CD4-positive, alpha-beta memory T cell (primary cell): ENCODE measurements around the gene TMEM203. TPM values are rescaled to one million over a fixed set of nuclear protein-coding genes. Genes with fewer than 3 reads are reported as not detected.
A peak's percentile ranks its signal among the peaks of the same experiment; 100 is the strongest.

Experiments
- CTCF ChIA-PET: fragments of 350-600 bp; sonication (Branson Sonifier 250); formaldehyde crosslinking; loops from one replicate; lab custom pipeline; 2021; ENCODE audit warnings: inconsistent platforms; ENCODE audit not compliant: partially characterized antibody; lab: Charles Lee
- POLR2A ChIA-PET: fragments of 350-600 bp; sonication (Branson Sonifier 250); formaldehyde crosslinking; loops from one replicate; lab custom pipeline; 2021; ENCODE audit not compliant: partially characterized antibody; lab: Charles Lee
- DNase-seq, 5 donors: peaks; one replicate each; pipeline versions ENCODE4 v3.0.0 to v3.0.0-alpha.2; 2020 to 2022; ENCODE audit warnings: mixed read lengths in 1 of 5
- H3K27ac ChIP-seq: one replicate; pipeline ENCODE4 v1.7.0; 2013; ENCODE audit warnings: low read depth, low read length
- H3K27me3 ChIP-seq: 2 replicates; pipeline ENCODE4 v1.7.0; 2013; ENCODE audit warnings: mild to moderate bottlenecking, low read length, moderate library complexity; ENCODE audit not compliant: insufficient read depth
- H3K36me3 ChIP-seq: 2 replicates; pipeline ENCODE4 v1.7.0; 2013; ENCODE audit warnings: mild to moderate bottlenecking, low read length, moderate library complexity; ENCODE audit not compliant: insufficient read depth
- H3K4me1 ChIP-seq: 2 replicates; pipeline ENCODE4 v1.7.0; 2013; ENCODE audit warnings: mild to moderate bottlenecking, low read length, moderate library complexity; ENCODE audit not compliant: insufficient read depth
- H3K4me3 ChIP-seq, 2 donors: one replicate each; pipeline ENCODE4 v1.7.0; 2013; ENCODE audit warnings: low read length in 2 of 2, mild to moderate bottlenecking in 1 of 2
- H3K9me3 ChIP-seq, 2 donors: one replicate each; pipeline ENCODE4 v1.7.0; 2013; ENCODE audit warnings: low read length in 2 of 2, control low read depth in 1 of 2; ENCODE audit not compliant: control insufficient read depth in 1 of 2
- H3K27ac Mint-ChIP-seq, 7 donors: one replicate each; pipeline ENCODE4 v1.8.0; 2020 to 2021; ENCODE audit warnings: mixed read lengths in 7 of 7, mild to moderate bottlenecking in 6 of 7, inconsistent platforms in 3 of 7, moderate library complexity in 3 of 7
- H3K27me3 Mint-ChIP-seq, 2 donors: one replicate each; pipeline ENCODE4 v1.8.0; 2020 to 2021; ENCODE audit warnings: mixed read lengths in 2 of 2
- H3K36me3 Mint-ChIP-seq, 2 donors: one replicate each; pipeline ENCODE4 v1.8.0; 2020 to 2021; ENCODE audit warnings: mixed read lengths in 2 of 2, inconsistent platforms in 1 of 2, mild to moderate bottlenecking in 1 of 2
- H3K4me1 Mint-ChIP-seq, 4 donors: one replicate each; pipeline ENCODE4 v1.8.0; 2020 to 2021; ENCODE audit warnings: mixed read lengths in 4 of 4, mild to moderate bottlenecking in 1 of 4
- H3K4me3 Mint-ChIP-seq, 8 donors: one replicate each; pipeline ENCODE4 v1.8.0; 2020 to 2021; ENCODE audit warnings: mixed read lengths in 8 of 8, mild to moderate bottlenecking in 7 of 8, moderate library complexity in 6 of 8, inconsistent platforms in 3 of 8
- H3K9me3 Mint-ChIP-seq, 8 donors: one replicate each; pipeline ENCODE4 v1.8.0; 2020 to 2021; ENCODE audit warnings: mixed read lengths in 8 of 8, mild to moderate bottlenecking in 5 of 8, inconsistent platforms in 3 of 8, moderate library complexity in 1 of 8
- intact Hi-C: fragments of 100-400 bp; cut with micrococcal nuclease; formaldehyde crosslinking; loops from one replicate; pipeline ENCODE4 v1.15.1; 2023
- polyA plus RNA-seq, 2 donors: library from polyadenylated mRNA; unstranded; fragments of 300-500 nt; fragmentation: Illumina TruSeq; gene quantifications; one replicate each; pipeline ENCODE4 v1.2.3, GENCODE V29; 2021
- total RNA-seq, 2 experiments: library from RNA; stranded (reverse); gene quantifications; one replicate each; pipeline ENCODE4 v1.2.3, GENCODE V29; 2021

Gene TMEM203
- total and polyA plus RNA-seq, 4 experiments from 2014 or later, result 39.5 to 170 (median 86.0) TPM

DNA sequence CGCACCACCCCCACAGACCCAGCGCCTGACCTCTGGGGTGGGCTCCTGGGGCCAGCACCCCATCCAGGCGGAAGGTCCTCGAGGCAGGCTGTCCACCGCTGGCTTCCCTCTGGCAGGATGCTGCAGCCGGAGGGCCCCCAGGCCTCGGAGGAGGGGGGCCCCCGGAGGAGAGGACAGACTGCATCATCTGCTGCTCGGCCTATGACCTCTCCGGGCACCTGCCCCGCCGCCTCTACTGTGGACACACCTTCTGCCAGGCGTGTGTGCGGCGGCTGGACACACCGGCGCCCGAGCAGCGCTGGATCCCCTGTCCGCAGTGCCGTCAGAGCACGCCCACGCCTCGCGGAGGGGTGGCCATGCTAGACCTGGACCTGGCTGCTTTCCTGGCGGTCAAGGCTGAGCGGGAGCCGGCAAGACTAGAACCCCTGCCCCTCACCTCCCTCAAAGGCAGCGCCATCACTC lies 23.1 kb upstream of the TMEM203 start:
- no peaks in the 10 kb centered on the region for H3K9me3 ChIP-seq
- Mint-ChIP-seq H3K27ac (no peak overlapping the region), H3K4me1 (peaks cover 2 to 12% (median 4%) of the 10 kb centered on the region in 4 donors), H3K9me3 (no peaks in the 10 kb centered on the region), H3K36me3 (no peaks in the 10 kb centered on the region), H3K27me3 (peaks cover 3 to 4% of the 10 kb centered on the region in 2 donors), H3K4me3 (no peak overlapping the region)
- H3K4me1 ChIP-seq, result peaks cover 9% of the 10 kb centered on the region
- CTCF ChIA-PET, result interaction anchor here (2.3 to 4.6 kb wide), 2 partner anchors 105 to 109 kb away, joined by 14 to 33 read pairs; no protein-coding TSS in a partner anchor
- DNase-seq, result no peak
- H3K36me3 ChIP-seq, result no peaks in the 10 kb centered on the region
- no peaks in the 10 kb centered on the region for H3K27me3 ChIP-seq
- H3K27ac ChIP-seq, result no peak overlapping the region
- POLR2A ChIA-PET, result no interaction called here
- intact Hi-C loops, result no loop called here
- H3K4me3 ChIP-seq, result no peak overlapping the region

DNA sequence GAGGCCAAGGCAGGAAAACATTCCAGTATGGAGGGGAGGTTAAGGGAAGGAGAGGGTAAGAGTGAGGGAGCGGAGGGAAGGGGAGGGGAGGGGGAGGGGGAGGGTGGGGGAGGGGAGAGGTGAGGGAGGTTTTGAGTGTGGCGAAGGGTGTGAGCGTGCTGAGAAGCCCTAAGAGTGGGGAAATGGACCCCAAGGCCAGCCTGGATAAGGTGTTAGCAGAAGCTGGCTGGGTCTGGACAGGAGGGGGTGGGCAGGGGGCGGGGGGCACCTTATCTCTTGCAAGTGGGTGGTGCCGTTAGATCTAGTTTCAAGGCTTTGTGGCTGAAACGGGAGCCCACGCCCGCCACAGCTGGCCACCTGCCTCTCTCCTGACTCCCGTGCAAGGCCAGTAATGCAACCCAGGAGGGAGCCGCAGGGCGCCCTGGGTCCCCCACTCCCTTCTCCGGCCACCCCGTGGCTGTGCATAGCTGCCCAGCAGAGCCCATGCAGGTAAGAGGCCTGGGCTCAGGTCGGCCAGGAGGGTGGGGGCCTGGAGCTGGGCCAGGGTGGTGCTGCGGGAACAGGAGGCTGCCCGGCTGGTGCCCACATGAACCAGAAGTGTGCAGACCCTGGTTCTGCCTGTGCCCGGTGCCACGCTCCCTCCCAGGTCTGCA lies 22.5 kb upstream of the TMEM203 start:
- Histone ChIP-seq H3K27ac (no peak overlapping the region), H3K36me3 (no peaks in the 10 kb centered on the region), H3K27me3 (no peaks in the 10 kb centered on the region), H3K4me1 (peaks cover 11% of the 10 kb centered on the region), H3K9me3 (no peaks in the 10 kb centered on the region), H3K4me3 (no peak overlapping the region)
- ChIA-PET POLR2A (interaction anchor here (1.0 to 2.0 kb wide), 5 partner anchors 13 to 141 kb away, joined by 3 to 11 read pairs (median 8); partner anchors contain the start of genes ANAPC2, MAN1B1, SSNA1 and TUBB4B), CTCF (interaction anchor here (0.6 to 4.6 kb wide), 12 partner anchors 9 to 132 kb away, joined by 3 to 33 read pairs (median 5); partner anchors contain the start of genes ANAPC2, SSNA1 and TPRN)
- Mint-ChIP-seq H3K27ac (peak overlapping the region in 5 of 7 donors; percentile 11 to 79 (median 57)), H3K9me3 (no peaks in the 10 kb centered on the region), H3K27me3 (peaks cover 3 to 4% of the 10 kb centered on the region in 2 donors), H3K4me1 (peaks cover 2 to 18% (median 5%) of the 10 kb centered on the region in 4 donors), H3K4me3 (peak overlapping the region in 1 of 8 donors; percentile 55), H3K36me3 (no peaks in the 10 kb centered on the region)
- no peak for DNase-seq
- intact Hi-C loops, result loop anchor here (1.0 kb wide), 5 partner anchors 52 to 441 kb away; partner anchors contain the start of gene NPDC1

DNA sequence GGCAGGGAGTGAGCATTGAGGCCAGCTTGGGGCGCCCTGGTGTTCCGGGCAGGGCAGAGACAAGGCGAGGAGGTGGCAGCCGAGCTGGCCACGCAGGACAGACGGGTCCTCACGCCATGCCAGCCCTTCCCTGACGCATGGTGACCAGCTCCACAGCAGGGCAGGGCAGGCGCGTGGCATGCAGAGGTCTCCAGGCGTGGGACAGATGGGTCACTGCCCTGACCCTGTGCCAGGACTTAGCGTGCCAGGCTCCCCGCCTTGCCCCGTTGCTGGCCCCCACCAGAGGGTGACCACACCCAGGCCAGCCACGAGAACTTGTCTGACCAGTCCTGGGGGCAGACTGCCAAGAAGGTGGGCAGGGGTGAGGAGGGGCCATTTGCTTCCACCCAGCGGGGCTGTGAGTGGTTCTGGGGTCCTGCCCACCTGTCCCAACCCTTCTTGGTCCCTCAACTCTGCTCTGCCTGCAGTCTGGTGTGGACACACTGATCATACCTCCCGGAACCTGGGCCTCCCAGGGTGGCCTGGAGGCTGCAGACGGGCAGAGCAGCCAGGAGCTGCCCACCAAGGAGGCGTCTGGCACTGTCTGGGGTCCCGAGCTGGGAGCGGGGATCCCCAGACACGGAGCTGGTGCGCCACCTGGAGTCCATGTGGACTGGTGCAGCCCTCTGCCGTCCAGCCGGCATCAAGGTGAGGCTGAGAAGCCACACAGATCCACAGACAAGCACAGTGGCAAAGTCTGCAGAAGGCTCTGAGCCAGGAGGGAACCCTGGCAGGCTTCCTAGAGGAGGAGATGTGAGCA lies 21.8 kb upstream of the TMEM203 start, which contains the start of gene RNF224:
RNF224 (plus strand) TSS at position 449 of the 799 bp plus-strand sequence. CDS start 834 bp downstream, outside the sequence.
- H3K9me3 Mint-ChIP-seq, result no peaks in the 10 kb centered on the region
- POLR2A ChIA-PET, result interaction anchor here (0.5 to 2.0 kb wide), 11 partner anchors 10 to 500 kb away, joined by 3 to 11 read pairs (median 4); partner anchors contain the start of genes ANAPC2, MAN1B1, SSNA1 and TPRN

DNA sequence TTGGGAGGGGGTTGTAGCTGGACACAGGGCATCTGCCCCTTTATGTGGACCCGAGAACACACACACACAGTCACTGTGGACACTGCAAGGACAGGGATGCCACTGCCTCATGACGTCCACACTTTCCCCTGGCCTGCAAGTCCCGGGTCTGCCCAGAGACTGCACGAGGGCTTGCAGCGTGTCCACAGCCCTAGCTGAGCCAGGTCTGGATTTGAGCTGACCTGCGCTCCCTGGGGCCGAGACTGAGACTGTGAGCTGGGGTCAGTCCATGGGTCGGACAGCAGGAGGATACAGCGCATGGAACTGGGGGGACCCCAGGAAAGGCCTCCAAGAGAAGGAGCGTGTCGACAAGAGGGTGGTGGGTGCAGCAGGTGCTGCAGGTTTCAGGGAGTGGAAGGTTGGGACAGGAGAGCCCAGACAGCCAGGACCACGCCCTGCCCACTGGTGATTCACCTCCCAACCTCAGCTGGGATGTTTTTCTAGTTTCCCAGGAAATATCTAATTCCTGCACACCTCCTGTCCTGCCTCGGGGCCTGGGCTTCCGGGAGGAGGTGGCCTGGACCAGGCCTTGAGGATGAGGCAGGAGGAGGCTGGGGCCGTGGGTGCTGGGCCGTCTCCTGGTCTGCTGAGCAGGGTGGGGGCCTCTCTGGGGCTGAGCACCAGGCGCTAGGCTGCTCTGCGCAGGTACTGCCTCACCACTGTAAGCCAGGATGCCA lies 21.0 kb upstream of the TMEM203 start:
- Mint-ChIP-seq H3K9me3 (no peaks in the 10 kb centered on the region), H3K4me3 (no peak overlapping the region), H3K36me3 (no peaks in the 10 kb centered on the region), H3K27ac (peak overlapping the region in 1 of 7 donors; percentile 42), H3K4me1 (peaks cover 2 to 19% (median 6%) of the 10 kb centered on the region in 4 donors), H3K27me3 (peaks cover 3 to 4% of the 10 kb centered on the region in 2 donors)
- CTCF ChIA-PET, result interaction anchor here (1.1 to 4.6 kb wide), 10 partner anchors 19 to 180 kb away, joined by 3 to 33 read pairs (median 6); partner anchors contain the start of genes ANAPC2, NPDC1 and SSNA1
- intact Hi-C loops, result loop anchor here (1.0 kb wide), 5 partner anchors 50 to 439 kb away; partner anchors contain the start of gene NPDC1
- Histone ChIP-seq H3K36me3 (no peaks in the 10 kb centered on the region), H3K4me3 (no peak overlapping the region), H3K9me3 (no peaks in the 10 kb centered on the region), H3K27ac (no peak overlapping the region), H3K4me1 (peaks cover 18% of the 10 kb centered on the region), H3K27me3 (no peaks in the 10 kb centered on the region)
- no peak for DNase-seq
- POLR2A ChIA-PET, result interaction anchor here (0.8 to 4.2 kb wide), 9 partner anchors 10 to 139 kb away, joined by 3 to 31 read pairs (median 4); partner anchors contain the start of genes ANAPC2, MAN1B1, SSNA1 and TPRN

More for the DNA sequence above, 21.8 kb upstream of the TMEM203 start, which contains the start of gene RNF224:
- Histone ChIP-seq H3K4me3 (no peak within 1 kb of the TSS), H3K27me3 (no peaks in the 10 kb centered on the region), H3K27ac (no peak within 1 kb of the TSS), H3K4me1 (peaks cover 18% of the 10 kb centered on the region), H3K9me3 (no peaks in the 10 kb centered on the region), H3K36me3 (no peaks in the 10 kb centered on the region)
- intact Hi-C loops, result loop anchor here (1.0 kb wide), 5 partner anchors 51 to 440 kb away; partner anchors contain the start of gene NPDC1
- Mint-ChIP-seq H3K36me3 (no peaks in the 10 kb centered on the region), H3K27me3 (peaks cover 3 to 4% of the 10 kb centered on the region in 2 donors), H3K4me3 (peak within 1 kb of the TSS in 2 of 8 donors; percentile 5 to 55), H3K27ac (peak within 1 kb of the TSS in 5 of 7 donors; percentile 11 to 79 (median 57)), H3K4me1 (peaks cover 2 to 19% (median 6%) of the 10 kb centered on the region in 4 donors)
- peak; percentile 73 to 79 (median 74) for DNase-seq
- CTCF ChIA-PET, result interaction anchor here (0.6 to 4.6 kb wide), 15 partner anchors 10 to 181 kb away, joined by 3 to 33 read pairs (median 5); partner anchors contain the start of genes ANAPC2, NPDC1, SSNA1 and TPRN

DNA sequence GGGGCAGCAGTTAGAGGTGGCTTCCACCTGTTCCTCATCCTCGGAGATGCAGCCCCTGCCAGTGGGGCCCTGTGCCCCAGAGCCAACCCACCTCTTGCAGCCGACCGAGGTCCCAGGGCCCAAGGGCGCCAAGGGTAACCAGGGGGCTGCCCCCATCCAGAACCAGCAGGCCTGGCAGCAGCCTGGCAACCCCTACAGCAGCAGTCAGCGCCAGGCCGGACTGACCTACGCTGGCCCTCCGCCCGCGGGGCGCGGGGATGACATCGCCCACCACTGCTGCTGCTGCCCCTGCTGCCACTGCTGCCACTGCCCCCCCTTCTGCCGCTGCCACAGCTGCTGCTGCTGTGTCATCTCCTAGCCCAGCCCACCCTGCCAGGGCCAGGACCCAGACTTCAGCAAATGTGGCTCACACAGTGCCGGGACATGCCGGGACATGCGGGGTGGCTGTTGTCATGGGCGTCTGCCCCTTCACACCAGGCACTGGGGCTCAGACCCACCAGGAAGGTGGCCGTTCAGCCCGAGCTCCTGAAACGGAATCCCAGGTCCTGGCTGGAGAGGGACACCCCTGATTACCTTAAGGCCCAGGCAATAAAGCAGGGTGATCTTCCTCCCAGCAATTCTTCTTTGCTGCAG lies 20.4 kb upstream of the TMEM203 start:
- H3K36me3 Mint-ChIP-seq, result no peaks in the 10 kb centered on the region
- no peaks in the 10 kb centered on the region for H3K27me3 ChIP-seq
- POLR2A ChIA-PET, result interaction anchor here (1.2 to 4.2 kb wide), 6 partner anchors 11 to 140 kb away, joined by 4 to 31 read pairs (median 8); partner anchors contain the start of genes ANAPC2, MAN1B1, SSNA1 and TUBB4B

More for the DNA sequence above, 20.4 kb upstream of the TMEM203 start:
- CTCF ChIA-PET, result interaction anchor here (1.1 to 4.6 kb wide), 5 partner anchors 19 to 179 kb away, joined by 3 to 33 read pairs (median 7); partner anchors contain the start of gene NPDC1
- Mint-ChIP-seq H3K9me3 (no peaks in the 10 kb centered on the region), H3K27ac (no peak overlapping the region), H3K4me3 (no peak overlapping the region), H3K4me1 (peaks cover 2 to 19% (median 6%) of the 10 kb centered on the region in 4 donors), H3K27me3 (peaks cover 3 to 4% of the 10 kb centered on the region in 2 donors)
- Histone ChIP-seq H3K4me3 (no peak overlapping the region), H3K9me3 (no peaks in the 10 kb centered on the region), H3K27ac (no peak overlapping the region), H3K4me1 (peaks cover 18% of the 10 kb centered on the region), H3K36me3 (no peaks in the 10 kb centered on the region)
- no peak for DNase-seq
- intact Hi-C loops, result no loop called here
